Mucosa of descending colon (tissue), 3 donors: ENCODE results near the gene OR6M1. TPM values are rescaled to one million over a fixed set of nuclear protein-coding genes. Genes with fewer than 3 reads are reported as not detected.

Experiments
- ATAC-seq: fragments of 200-7000 bp; cut with Tn5 transposase; one replicate; pipeline ENCODE4 v1.9.1; 2020; ENCODE audit warnings: mild to moderate bottlenecking, moderate library complexity
- DNase-seq, 3 donors: peaks; one replicate each; pipeline ENCODE4 v3.0.0-alpha.2; 2020
- H3K36me3 ChIP-seq: fragments of 200-600 bp; one replicate; pipeline ENCODE4 v1.8.0; 2021; ENCODE audit warnings: low read depth, mild to moderate bottlenecking
- H3K4me1 ChIP-seq: fragments of 200-600 bp; one replicate; pipeline ENCODE4 v1.8.0; 2021; ENCODE audit warnings: low read depth, mild to moderate bottlenecking
- H3K4me3 ChIP-seq: fragments of 200-600 bp; one replicate; pipeline ENCODE4 v1.8.0; 2021; ENCODE audit warnings: mild to moderate bottlenecking
- H3K9me3 ChIP-seq: fragments of 200-600 bp; one replicate; pipeline ENCODE4 v1.8.0; 2021; ENCODE audit warnings: mild to moderate bottlenecking
- CTCF ChIP-seq: fragments of 200-600 bp; IDR thresholded peaks from one replicate; pipeline ENCODE4 v1.8.0; 2022; ENCODE audit warnings: antibody characterized with exemption, mild to moderate bottlenecking
- intact Hi-C, 2 donors: fragments of 100-400 bp; cut with DNase I in 1 of 2; cut with micrococcal nuclease in 1 of 2; formaldehyde crosslinking; loops; one replicate each; pipeline versions ENCODE4 v1.11.0 to v1.11.1; 2022; cut with DNase I, micrococcal nuclease
- long read RNA-seq, 2 donors: library from polyadenylated mRNA; unstranded; transcript quantifications; one replicate each; pipeline ENCODE4 v2.0.0, GENCODE V29; 2019 to 2021
- total RNA-seq, 3 donors: library from RNA; stranded (reverse); fragmentation: NEBNext Ultra II Directional in 2 of 3; extraction: Animal tissue kit (Norgen Biotek cat#: 25700) in 2 of 3; gene quantifications; one replicate each; pipeline versions ENCODE4 v1.2.1 to v1.2.4, GENCODE V29; 2021 to 2023
- donor health status: DM: no; HTN: no; CAD: no; lungs with moderate emphysema.
- donor health status: DM: no; HTN: no; CAD: no.
- donor health status: DM: no; HTN: yes; CAD: no.

Gene OR6M1
- not detected for total RNA-seq
- long read RNA-seq, donor 1, result 0 reads
- long read RNA-seq, donor 2, result 0 reads

GRCh38 chr11:123806249-123806648 lies at the start of gene OR6M1:
TSS of gene OR6M1 (minus strand) at chr11:123806349. CDS start at chr11:123806349, 0 bp downstream.
- intact Hi-C loops, result no loop called here
- no peak for ATAC-seq
- H3K9me3 ChIP-seq, result no peaks in the 10 kb centered on the region
- H3K36me3 ChIP-seq, result no peaks in the 10 kb centered on the region
- DNase-seq, result no peak
- H3K4me3 ChIP-seq, result no peak within 1 kb of the TSS
- no peak for TF ChIP-seq CTCF
- no peaks in the 10 kb centered on the region for H3K4me1 ChIP-seq

DNA sequence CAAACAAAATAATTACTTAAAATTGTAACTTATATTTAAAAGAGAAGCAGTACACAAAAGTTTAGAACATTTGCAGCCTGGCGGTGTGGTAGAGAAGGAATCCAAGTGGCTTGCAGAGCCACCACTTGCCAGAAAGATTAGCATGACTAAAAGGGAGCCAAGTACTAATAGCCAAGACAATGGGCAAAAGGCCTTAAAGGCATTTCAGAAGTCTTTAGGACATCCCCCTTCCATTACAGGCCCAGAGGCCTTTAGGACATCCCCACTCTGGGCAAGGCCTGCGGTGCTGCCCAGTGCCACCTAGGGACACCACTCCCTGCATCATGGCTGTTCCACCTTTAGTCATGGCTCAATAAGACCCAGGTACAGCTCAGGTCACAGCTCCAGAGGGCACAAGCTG lies 46.9 kb upstream of the OR6M1 start:
- Histone ChIP-seq H3K4me3 (no peak overlapping the region), H3K9me3 (no peaks in the 10 kb centered on the region), H3K4me1 (no peaks in the 10 kb centered on the region), H3K36me3 (no peaks in the 10 kb centered on the region)
- TF ChIP-seq CTCF, result no peak
- ATAC-seq (no peak), DNase-seq (no peak)
- intact Hi-C loops, result no loop called here

DNA sequence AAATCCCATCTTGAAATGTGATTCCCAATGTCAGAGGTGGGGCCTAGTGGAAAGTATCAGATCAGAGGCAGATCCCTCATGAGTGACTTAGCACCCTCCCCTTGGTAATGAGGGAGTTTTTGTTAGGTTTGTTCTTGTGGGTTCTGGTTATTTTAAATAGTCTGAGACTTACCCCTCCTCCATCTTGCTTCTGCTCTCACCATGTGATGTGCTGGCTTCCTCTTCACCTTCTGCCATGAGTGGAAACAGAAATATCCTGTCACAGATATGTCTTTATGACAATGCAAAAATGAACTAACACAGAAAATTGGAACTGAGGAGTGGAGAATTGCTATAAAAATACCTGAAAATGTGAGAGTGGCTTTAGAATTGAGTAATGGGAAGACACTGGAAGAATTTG lies 46.2 kb upstream of the OR6M1 start:
- H3K9me3 ChIP-seq, result no peaks in the 10 kb centered on the region
- no peak for DNase-seq
- H3K4me3 ChIP-seq, result no peak overlapping the region
- no peaks in the 10 kb centered on the region for H3K36me3 ChIP-seq
- ATAC-seq, result no peak
- TF ChIP-seq CTCF, result no peak
- H3K4me1 ChIP-seq, result no peaks in the 10 kb centered on the region
- intact Hi-C loops, result no loop called here

- no peak for ATAC-seq
- intact Hi-C loops, result no loop called here
- no peak overlapping the region for H3K4me3 ChIP-seq
- no peaks in the 10 kb centered on the region for H3K9me3 ChIP-seq
- no peaks in the 10 kb centered on the region for H3K36me3 ChIP-seq
- no peaks in the 10 kb centered on the region for H3K4me1 ChIP-seq
- TF ChIP-seq CTCF, result no peak
- DNase-seq, result no peak
Observed at GRCh38 chr11:123851110-123851509, 45.0 kb upstream of the OR6M1 start.

- Histone ChIP-seq H3K4me3 (no peak overlapping the region), H3K9me3 (no peaks in the 10 kb centered on the region), H3K4me1 (no peaks in the 10 kb centered on the region), H3K36me3 (no peaks in the 10 kb centered on the region)
- no peak for ATAC-seq
- TF ChIP-seq CTCF, result no peak
- intact Hi-C loops, result no loop called here
- DNase-seq, result no peak
Observed at GRCh38 chr11:123841174-123841573, 35.0 kb upstream of the OR6M1 start.

GRCh38 chr11:123839131-123839530 lies 33.0 kb upstream of the OR6M1 start:
- H3K4me1 ChIP-seq, result no peaks in the 10 kb centered on the region

More at GRCh38 chr11:123839131-123839530, 33.0 kb upstream of the OR6M1 start:
- no peak overlapping the region for H3K4me3 ChIP-seq
- ATAC-seq, result no peak
- no peaks in the 10 kb centered on the region for H3K36me3 ChIP-seq
- DNase-seq, result no peak
- no peak for TF ChIP-seq CTCF
- H3K9me3 ChIP-seq, result no peaks in the 10 kb centered on the region
- intact Hi-C loops, result no loop called here
